GM21717 (cell line): ENCODE data around the gene PREX1.
"Not testable (repeated sequence)": the region's sequence is repeated elsewhere in the genome, so short reads cannot be mapped to it uniquely, and the experiment has no call there.

ENCODE experiments used
- ATAC-seq: cut with Tn5 transposase; IDR thresholded peaks from one replicate; pipeline ENCODE4 v1.9.1; 2021; ENCODE audit warnings: mild to moderate bottlenecking, moderate library complexity; ENCODE audit not compliant: unreplicated experiment

The PREX1 gene

GRCh38 chr20:48827855-48828733, at the start of gene PREX1:
TSS of gene PREX1 (minus strand) at chr20:48827999. CDS start at chr20:48827860, 139 bp downstream.
- no peak for ATAC-seq

DNA sequence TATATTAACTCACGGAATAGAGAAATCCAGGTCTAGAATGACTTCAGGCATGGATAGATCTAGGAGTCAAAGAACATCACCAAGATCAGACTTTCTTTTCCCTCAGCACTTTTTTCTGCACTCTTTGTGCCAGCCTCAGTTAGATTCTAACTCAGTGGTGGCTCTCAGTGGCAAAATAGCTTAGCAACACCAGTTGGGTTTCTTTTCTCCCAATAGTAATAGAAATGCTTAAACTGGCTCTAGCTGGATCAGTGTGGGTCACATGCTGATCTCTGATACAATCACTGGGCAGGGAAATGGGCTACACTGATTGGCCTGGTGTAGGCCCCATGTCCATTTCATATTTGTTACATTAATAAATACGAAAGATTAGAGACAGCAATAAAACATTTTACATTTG, 49.5 kb upstream of the PREX1 start:
- ATAC-seq: no peak

GRCh38 chr20:48875914-48876240, 48.1 kb upstream of the PREX1 start:
- ATAC-seq: no peak

DNA sequence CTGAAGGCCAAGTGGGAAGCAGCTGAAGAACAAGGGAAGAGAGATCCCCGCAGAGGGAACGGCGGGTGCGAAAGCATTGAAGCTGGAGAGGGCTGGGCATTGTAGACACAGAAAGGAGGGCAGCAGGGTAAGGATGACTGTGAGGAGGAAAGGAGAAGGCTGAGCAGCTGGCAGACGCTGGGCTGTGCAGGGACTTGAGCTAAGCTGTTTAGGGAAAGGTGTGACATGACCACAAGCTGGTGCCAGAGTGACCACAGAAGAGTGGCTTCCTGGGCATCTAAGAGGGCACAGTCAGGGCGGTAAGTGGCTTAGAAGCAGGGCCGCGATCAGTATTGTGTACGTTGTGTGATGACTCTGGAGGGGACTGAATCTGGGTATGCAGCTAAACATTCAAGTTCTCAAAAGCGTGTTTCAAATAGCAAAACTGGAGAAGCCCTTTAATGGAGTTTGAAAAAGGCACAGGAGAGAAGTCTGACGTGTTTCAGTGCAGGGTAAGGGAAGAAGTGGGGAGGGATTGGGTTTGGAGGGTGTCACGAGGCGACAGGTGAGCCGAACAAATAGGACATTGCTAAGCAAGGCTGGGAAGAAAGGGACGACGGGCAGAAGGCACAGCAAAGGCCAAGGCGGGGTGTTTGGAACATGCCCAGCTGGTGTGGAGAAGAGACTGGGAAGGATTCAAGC, 47.6 kb upstream of the PREX1 start:
- ATAC-seq: no peak

DNA sequence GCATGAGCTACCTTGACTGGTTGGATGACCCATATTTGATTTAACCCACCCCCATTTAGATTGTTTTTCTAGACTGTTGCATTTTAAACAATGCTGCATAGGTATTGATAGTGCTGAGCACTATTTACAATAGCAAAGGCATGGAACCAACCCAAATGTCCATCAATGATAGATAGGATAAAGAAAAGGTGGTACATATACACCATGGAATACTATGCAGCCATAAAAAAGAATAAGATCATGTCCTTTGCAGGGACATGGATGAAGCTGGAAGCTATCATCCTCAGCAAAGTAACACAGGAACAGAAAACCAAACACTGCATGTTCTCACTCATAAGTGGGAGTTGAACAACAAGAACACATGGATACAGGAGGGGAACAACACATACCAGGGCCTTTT, 41.6 kb upstream of the PREX1 start:
- ATAC-seq: not testable (repeated sequence)

- no peak for ATAC-seq
Observed at GRCh38 chr20:48866936-48867335, 39.1 kb upstream of the PREX1 start.

DNA sequence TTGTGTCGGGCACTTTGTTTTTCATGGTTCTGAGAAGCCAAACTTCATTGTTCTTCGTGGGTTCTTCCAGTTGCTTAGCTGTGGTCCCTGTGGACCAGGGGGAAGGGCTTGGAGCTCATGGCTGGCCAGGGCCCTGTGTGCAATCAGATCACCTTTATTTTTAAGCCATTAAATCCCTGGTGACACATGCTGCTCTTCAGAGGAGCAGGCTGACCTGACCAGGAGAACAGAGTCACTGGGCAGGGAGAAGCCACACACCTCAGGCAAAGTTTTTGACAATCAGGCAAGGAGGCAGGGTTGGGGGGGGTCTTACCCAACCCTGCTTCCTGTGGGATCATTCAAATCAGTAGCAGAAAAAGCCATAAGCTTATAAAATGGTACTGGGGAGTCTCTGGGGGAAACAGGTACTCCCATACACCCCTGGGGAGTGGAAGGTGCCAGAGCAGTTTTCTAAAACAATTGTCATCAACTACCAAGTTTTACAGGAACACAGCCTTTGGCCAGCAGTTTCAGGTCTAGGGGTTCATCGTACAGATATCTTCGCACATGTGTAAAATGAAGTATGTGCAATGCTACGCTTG, 37.0 kb upstream of the PREX1 start:
- ATAC-seq: no peak

GRCh38 chr20:48864254-48864653, 36.5 kb upstream of the PREX1 start:
- no peak for ATAC-seq

- ATAC-seq: no peak
Observed at GRCh38 chr20:48862279-48862678, 34.5 kb upstream of the PREX1 start.

DNA sequence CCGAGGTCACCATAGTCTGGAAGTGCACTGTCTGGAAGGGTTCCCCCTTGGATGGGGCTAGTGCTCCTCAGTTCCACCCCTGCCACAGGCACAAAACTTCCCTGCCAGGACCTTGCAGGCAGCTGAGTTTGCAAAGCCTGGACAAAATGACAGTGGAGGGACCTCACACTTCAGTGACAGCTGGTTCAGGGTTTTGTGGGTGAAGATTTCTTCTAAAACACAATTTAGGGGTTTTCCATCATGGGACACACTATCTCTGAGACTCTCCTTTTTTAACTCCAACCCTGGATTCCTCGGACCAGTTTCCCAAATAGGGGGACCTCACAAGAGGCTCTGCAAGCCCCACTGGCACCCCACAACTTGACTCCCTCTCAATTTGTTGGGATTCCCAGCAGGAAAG, 33.6 kb upstream of the PREX1 start:
- no peak for ATAC-seq

GRCh38 chr20:48858075-48858790, 30.4 kb upstream of the PREX1 start:
- ATAC-seq: no peak

GRCh38 chr20:48856130-48856529, 28.3 kb upstream of the PREX1 start:
- no peak for ATAC-seq

DNA sequence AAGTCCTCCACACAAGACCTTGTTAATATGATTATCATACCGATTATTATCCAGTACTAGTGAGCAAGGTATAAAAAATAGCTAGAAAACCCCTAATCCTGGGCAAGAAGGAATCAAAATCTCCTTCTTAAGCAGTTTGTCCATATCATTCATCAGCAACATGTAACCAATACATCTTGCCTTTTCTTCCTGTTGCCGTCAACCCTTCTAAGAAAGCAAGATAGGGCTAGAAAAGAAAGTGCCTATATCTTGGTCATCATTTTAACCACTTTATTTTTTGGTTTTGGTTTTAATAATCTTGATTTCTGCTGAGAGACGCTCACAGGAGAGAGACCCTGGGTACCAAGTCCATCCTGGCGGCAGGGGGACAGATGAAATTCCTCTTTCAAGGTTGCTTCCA, 27.2 kb upstream of the PREX1 start:
- no peak for ATAC-seq

GRCh38 chr20:48852609-48853008, 24.8 kb upstream of the PREX1 start:
- ATAC-seq: no peak

DNA sequence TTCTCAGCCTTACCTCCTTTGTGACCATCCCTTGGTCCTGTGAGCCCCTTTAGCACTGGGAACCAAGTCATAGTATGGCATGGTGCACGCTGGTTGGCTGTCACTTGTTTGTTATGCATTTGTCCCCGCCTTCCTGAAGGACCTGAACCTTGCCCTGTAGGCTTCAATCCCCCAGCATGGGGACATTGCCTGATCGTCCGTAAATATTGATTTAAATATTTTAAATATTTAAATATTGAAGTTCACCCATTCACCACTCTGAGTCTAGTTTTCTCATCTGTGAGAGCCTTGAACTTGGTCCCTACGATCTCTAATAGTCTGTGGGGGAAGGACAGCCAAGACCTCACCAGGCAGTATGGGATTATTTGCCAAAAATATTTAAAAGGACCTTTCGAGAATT, 23.8 kb upstream of the PREX1 start:
- no peak for ATAC-seq

GRCh38 chr20:48850977-48851299, 23.1 kb upstream of the PREX1 start:
- no peak for ATAC-seq

GRCh38 chr20:48850257-48850976, 22.6 kb upstream of the PREX1 start:
- ATAC-seq: no peak

DNA sequence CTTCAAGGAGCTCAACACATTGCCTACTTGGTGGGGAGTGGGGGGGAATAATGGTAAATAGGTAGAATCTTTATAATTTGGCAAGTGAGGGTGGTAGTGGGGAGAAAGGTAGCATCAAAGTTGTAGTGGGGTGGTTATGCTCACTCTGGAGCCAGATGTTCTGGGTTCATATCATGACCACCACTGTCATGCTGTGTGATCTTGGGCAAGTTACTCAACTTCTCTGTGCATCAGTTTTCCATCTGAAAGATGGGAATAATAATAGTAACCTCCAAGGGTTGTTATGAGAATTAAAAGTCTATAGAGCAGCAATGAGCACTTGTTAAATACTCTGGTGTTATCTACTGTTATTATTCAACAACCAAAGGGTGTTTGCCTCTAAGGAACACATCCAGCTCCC, 22.0 kb upstream of the PREX1 start:
- no peak for ATAC-seq

GRCh38 chr20:48849299-48849698, 21.5 kb upstream of the PREX1 start:
- ATAC-seq: no peak

GRCh38 chr20:48847498-48848205, 19.9 kb upstream of the PREX1 start:
- ATAC-seq: no peak
